Transverse colon (tissue), 4 donors: ENCODE measurements around the gene RRP12. TPM values are rescaled to one million over a fixed set of nuclear protein-coding genes. Genes with fewer than 3 reads are reported as not detected.

Experiments used
- DNase-seq: peaks from one replicate; pipeline ENCODE4 v3.0.0-alpha.2; 2019
- H3K27ac ChIP-seq, 4 donors: fragments of 200-600 bp; sonication (generic); 2 replicates each; pipeline ENCODE4 v1.5.1; 2016 to 2018; ENCODE audit warnings: inconsistent platforms in 4 of 4
- H3K27me3 ChIP-seq: fragments of 200-600 bp; sonication (generic); 2 replicates; pipeline ENCODE4 v1.5.1; 2017; ENCODE audit warnings: inconsistent platforms
- H3K36me3 ChIP-seq, 4 donors: fragments of 200-600 bp; sonication (generic); 2 replicates each; pipeline ENCODE4 v1.5.1; 2017 to 2019; ENCODE audit warnings: inconsistent platforms in 4 of 4
- H3K4me1 ChIP-seq, 4 donors: fragments of 200-600 bp; sonication (generic); 2 replicates each; pipeline ENCODE4 v1.5.1; 2017 to 2020; ENCODE audit warnings: inconsistent platforms in 4 of 4
- H3K4me3 ChIP-seq, 4 donors: fragments of 200-600 bp; sonication (generic); 1 replicate in 1 of 4; 2 replicates in 3 of 4; pipeline versions ENCODE4 v1.5.1 to v1.6.1; 2017 to 2019; ENCODE audit warnings: inconsistent platforms in 4 of 4
- H3K9me3 ChIP-seq, 2 donors: fragments of 200-600 bp; sonication (generic); 2 replicates each; pipeline ENCODE4 v1.5.1; 2017 to 2019; ENCODE audit warnings: inconsistent platforms in 2 of 2
- CTCF ChIP-seq, 5 experiments: fragments of 200-600 bp in 3 of 5; fragments of 450-650 bp in 2 of 5; sonication (generic) in 3 of 5; IDR thresholded peaks; 1 replicate in 2 of 5; 2 replicates in 3 of 5; pipeline ENCODE4 v1.5.1; 2016 to 2017; ENCODE audit warnings: antibody characterized with exemption in 5 of 5, inconsistent platforms in 3 of 5, mild to moderate bottlenecking in 2 of 5, moderate library complexity in 1 of 5
- EP300 ChIP-seq: sonication (generic); formaldehyde crosslinking; IDR thresholded peaks from one replicate; pipeline ENCODE4 v1.6.1; 2017; ENCODE audit warnings: antibody characterized with exemption, low read depth
- POLR2A ChIP-seq: fragments of 450-650 bp; IDR thresholded peaks from one replicate; pipeline ENCODE4 v1.6.1; 2016; ENCODE audit warnings: antibody characterized with exemption, mild to moderate bottlenecking, moderate library complexity
- POLR2AphosphoS5 ChIP-seq, 3 donors: sonication (generic); formaldehyde crosslinking; IDR thresholded peaks; one replicate each; pipeline ENCODE4 v1.6.1; 2016; ENCODE audit warnings: antibody characterized with exemption in 3 of 3
- WGBS, 2 donors: methylation state at CpG; one replicate each; pipeline ENCODE4 v1.1.5; 2018; ENCODE audit warnings: low coverage in 1 of 2; 5-methylcytosine and 5-hydroxymethylcytosine counted together
- in situ Hi-C, 4 donors: fragments of 200-750 bp; cut with MboI; loops; one replicate each; pipeline versions ENCODE4 v1.15.0 to v1.15.1; 2017; ENCODE audit warnings: low sequenced_read_pairs in 3 of 4, low pct_ligation_motif_present in 1 of 4, low pct_unique_long_range_greater_than_20kb in 1 of 4
- intact Hi-C: fragments of 100-400 bp; cut with DNase I; formaldehyde crosslinking; loops from one replicate; pipeline ENCODE4 v1.15.1; 2023; ENCODE audit warnings: low total_unique reads
- total RNA-seq, 4 donors: library from RNA; depleted of rRNA; stranded (reverse); fragments of >200 nt; gene quantifications; one replicate each; pipeline ENCODE4 v1.1.0, GENCODE V29; 2016

The RRP12 gene
- total RNA-seq, 4 donors from 2014 or later = 5.7 to 14.0 (median 11.5) TPM

- H3K4me1 ChIP-seq = no peaks in the 10 kb centered on the region
- H3K27ac ChIP-seq = no peak overlapping the region
- H3K9me3 ChIP-seq = no peaks in the 10 kb centered on the region
- no peak for TF ChIP-seq CTCF (IDR thresholded peaks at IDR 0.05)
- no peak for TF ChIP-seq POLR2AphosphoS5 (IDR thresholded peaks at IDR 0.05)
- no peak for TF ChIP-seq POLR2A
- TF ChIP-seq EP300 = no peak
- no peaks in the 10 kb centered on the region for H3K27me3 ChIP-seq
- 97 to 100% methylated on average over 2 to 10 of the region's 10 CpGs for WGBS, 2 donors
- DNase-seq = no peak
- in situ Hi-C loops (loop anchor here in 1 of 4 donors (25.0 kb wide), 1 partner anchor 311 kb away; no protein-coding TSS in a partner anchor), intact Hi-C loops (no loop called here)
- H3K36me3 ChIP-seq = peaks cover 0 to 9% (median 0%) of the 10 kb centered on the region in 4 donors
- H3K4me3 ChIP-seq = no peak overlapping the region
Observed at GRCh38 chr10:97373456-97373855, 27.7 kb downstream of the RRP12 start.

GRCh38 chr10:97372233-97372875 is 28.8 kb downstream of the RRP12 start:
- no peak for DNase-seq
- Histone ChIP-seq H3K36me3 (peaks cover 0 to 4% (median 0%) of the 10 kb centered on the region in 4 donors), H3K9me3 (no peaks in the 10 kb centered on the region), H3K4me1 (no peaks in the 10 kb centered on the region), H3K4me3 (no peak overlapping the region), H3K27me3 (no peaks in the 10 kb centered on the region), H3K27ac (no peak overlapping the region)
- 90 to 100% methylated on average over 3 to 7 of the region's 7 CpGs for WGBS, 2 donors
- TF ChIP-seq POLR2AphosphoS5 (IDR thresholded peaks at IDR 0.05) (no peak), POLR2A (no peak), CTCF (IDR thresholded peaks at IDR 0.05) (no peak), EP300 (no peak)
- in situ Hi-C loops (loop anchor here in 1 of 4 donors (25.0 kb wide), 1 partner anchor 310 kb away; no protein-coding TSS in a partner anchor), intact Hi-C loops (no loop called here)

GRCh38 chr10:97371696-97372095 is 29.4 kb downstream of the RRP12 start:
- peaks cover 0 to 4% (median 0%) of the 10 kb centered on the region in 4 donors for H3K36me3 ChIP-seq
- no peaks in the 10 kb centered on the region for H3K4me1 ChIP-seq
- intact Hi-C loops (no loop called here), in situ Hi-C loops (loop anchor here in 1 of 4 donors (25.0 kb wide), 1 partner anchor 309 kb away; no protein-coding TSS in a partner anchor)
- WGBS, 2 donors = 84 to 98% methylated on average over 5 to 7 of the region's 7 CpGs
- H3K27ac ChIP-seq = no peak overlapping the region
- no peak overlapping the region for H3K4me3 ChIP-seq
- DNase-seq = no peak
- H3K9me3 ChIP-seq = no peaks in the 10 kb centered on the region
- TF ChIP-seq POLR2AphosphoS5 (IDR thresholded peaks at IDR 0.05) (no peak), EP300 (no peak), POLR2A (no peak), CTCF (IDR thresholded peaks at IDR 0.05) (no peak)
- H3K27me3 ChIP-seq = no peaks in the 10 kb centered on the region

GRCh38 chr10:97367126-97367649 is 34.0 kb downstream of the RRP12 start:
- no peaks in the 10 kb centered on the region for H3K36me3 ChIP-seq

More at GRCh38 chr10:97367126-97367649, 34.0 kb downstream of the RRP12 start:
- TF ChIP-seq CTCF (IDR thresholded peaks at IDR 0.05) (no peak), POLR2A (no peak), POLR2AphosphoS5 (IDR thresholded peaks at IDR 0.05) (no peak), EP300 (no peak)
- H3K4me3 ChIP-seq = no peak overlapping the region
- no peaks in the 10 kb centered on the region for H3K9me3 ChIP-seq
- DNase-seq = no peak
- in situ Hi-C loops = loop anchor here in 1 of 4 donors (25.0 kb wide), 1 partner anchor 305 kb away; no protein-coding TSS in a partner anchor
- 95 to 96% methylated on average over 4 to 12 of the region's 12 CpGs for WGBS, 2 donors
- H3K27ac ChIP-seq = no peak overlapping the region
- no peaks in the 10 kb centered on the region for H3K4me1 ChIP-seq
- no peaks in the 10 kb centered on the region for H3K27me3 ChIP-seq
- intact Hi-C loops = no loop called here
